HCT116 (cell line): Measurements from ENCODE around the gene CYP4F12. TPM values are rescaled to one million over a fixed set of nuclear protein-coding genes. Genes with fewer than 3 reads are reported as not detected.

ENCODE experiments used
- ATAC-seq: fragments of 200-7000 bp; cut with Tn5 transposase; 2 replicates; pipeline ENCODE4 v1.9.1; 2020; ENCODE audit warnings: mild to moderate bottlenecking, moderate library complexity
- BruUV-seq: library from RNA; stranded (reverse); fragments of 400-500 nt; replicated peaks from 2 replicates; lab custom pipeline; 2021; lab: Mats Ljungman, UMichigan
- CTCF ChIA-PET: fragments of 300-600 bp; sonication (Branson Sonifier 250); formaldehyde crosslinking; loops from one replicate; lab custom pipeline; 2021; ENCODE audit warnings: antibody characterized with exemption; lab: Charles Lee
- POLR2A ChIA-PET: fragments of 300-600, 350-600 bp; sonication (Branson Sonifier 250); formaldehyde crosslinking; loops from one replicate; lab custom pipeline; 2021; ENCODE audit warnings: antibody characterized with exemption; lab: Charles Lee
- RAD21 ChIA-PET, 2 experiments: fragments of 300-600 bp; sonication (Branson Sonifier 250); formaldehyde crosslinking; loops; one replicate each; lab custom pipeline; 2023; ENCODE audit warnings: low total read pairs in 2 of 2; ENCODE audit not compliant: uncharacterized antibody in 2 of 2, unreplicated experiment in 2 of 2, low non-redundant PET in 1 of 2; lab: Charles Lee
- DNase-seq: peaks from one replicate; pipeline ENCODE4 v3.0.0-alpha.2; 2010; ENCODE audit warnings: low read depth, low spot score
- H2AFZ ChIP-seq: fragments of 200-600 bp; shearing (Covaris generic), sonication (generic); 2 replicates; pipeline ENCODE4 v1.6.1; 2017; ENCODE audit warnings: low read depth, mixed run types, mixed read lengths, antibody characterized with exemption, low read length; ENCODE audit not compliant: poor library complexity, severe bottlenecking
- H3K27ac ChIP-seq: 2 replicates; pipeline ENCODE4 v1.5.1; 2012; ENCODE audit warnings: low read depth, low read length
- H3K27me3 ChIP-seq: fragments of 200-600 bp; sonication (generic); 2 replicates; pipeline ENCODE4 v1.6.1; 2016; ENCODE audit warnings: mixed run types, low read length, mixed read lengths; ENCODE audit not compliant: insufficient read depth
- H3K36me3 ChIP-seq, 2 experiments: fragments of 200-500 bp in 1 of 2; fragments of 200-600 bp in 1 of 2; sonication (Bioruptor generic) in 1 of 2; sonication (generic) in 1 of 2; 2 replicates each; pipeline versions ENCODE4 v1.5.1 to v1.6.1; 2014 to 2016; ENCODE audit warnings: low read length in 2 of 2, inconsistent platforms in 1 of 2, mixed read lengths in 1 of 2, mixed run types in 1 of 2; ENCODE audit not compliant: insufficient read depth in 2 of 2, control insufficient read depth in 1 of 2
- H3K4me1 ChIP-seq, 2 experiments: fragments of 200-600 bp in 1 of 2; sonication (generic) in 1 of 2; 2 replicates each; pipeline versions ENCODE4 v1.5.1 to v1.6.1; 2012 to 2017; ENCODE audit warnings: low read length in 2 of 2, inconsistent platforms in 1 of 2, mild to moderate bottlenecking in 1 of 2, mixed read lengths in 1 of 2, mixed run types in 1 of 2, moderate library complexity in 1 of 2; ENCODE audit not compliant: insufficient read depth in 2 of 2, control insufficient read depth in 1 of 2
- H3K4me2 ChIP-seq: fragments of 200-600 bp; sonication (generic); 2 replicates; pipeline ENCODE4 v1.6.1; 2017; ENCODE audit warnings: mixed run types, low read length, mixed read lengths
- H3K4me3 ChIP-seq, 2 experiments: fragments of 200-600 bp in 1 of 2; sonication (generic) in 1 of 2; replicated peaks in 1 of 2; 2 replicates each; pipeline ENCODE4 v1.5.1; 2011 to 2016; ENCODE audit warnings: low read length in 2 of 2, control low read depth in 1 of 2, low read depth in 1 of 2, mild to moderate bottlenecking in 1 of 2, mixed read lengths in 1 of 2, mixed run types in 1 of 2
- H3K79me2 ChIP-seq: fragments of 200-600 bp; sonication (generic); 2 replicates; pipeline ENCODE4 v1.6.1; 2017; ENCODE audit warnings: mild to moderate bottlenecking, mixed run types, low read length, moderate library complexity, mixed read lengths; ENCODE audit not compliant: insufficient read depth
- H3K9ac ChIP-seq: fragments of 200-600 bp; sonication (generic); 2 replicates; pipeline ENCODE4 v1.6.1; 2016; ENCODE audit warnings: low read length, mixed read lengths
- H3K9me2 ChIP-seq: fragments of 200-600 bp; sonication (generic), shearing (Covaris generic); 2 replicates; pipeline ENCODE4 v1.6.1; 2017; ENCODE audit warnings: mixed run types, mild to moderate bottlenecking, moderate library complexity; ENCODE audit not compliant: insufficient read depth
- H3K9me3 ChIP-seq, 2 experiments: fragments of 200-500 bp in 1 of 2; fragments of 200-600 bp in 1 of 2; sonication (Bioruptor generic) in 1 of 2; sonication (generic) in 1 of 2; 2 replicates each; pipeline ENCODE4 v1.6.1; 2014 to 2017; ENCODE audit warnings: low read length in 2 of 2, mixed read lengths in 2 of 2, inconsistent platforms in 1 of 2, low read depth in 1 of 2, mild to moderate bottlenecking in 1 of 2, mixed run types in 1 of 2, moderate library complexity in 1 of 2; ENCODE audit not compliant: control insufficient read depth in 1 of 2, insufficient read depth in 1 of 2
- H4K20me1 ChIP-seq: fragments of 200-600 bp; sonication (generic), shearing (Covaris generic); 2 replicates; pipeline ENCODE4 v1.6.1; 2017; ENCODE audit warnings: mixed run types, mild to moderate bottlenecking, moderate library complexity; ENCODE audit not compliant: insufficient read depth
- CBX3 ChIP-seq: IDR thresholded peaks from 2 replicates; pipeline ENCODE4 v1.6.1; 2012; ENCODE audit warnings: low read depth
- CEBPB ChIP-seq: IDR thresholded peaks from 2 replicates; pipeline ENCODE4 v1.6.1; 2012; ENCODE audit warnings: low read depth
- EZH2 ChIP-seq: fragments of 200-600 bp; sonication (generic); IDR thresholded peaks from 2 replicates; pipeline ENCODE4 v1.6.1; 2017; ENCODE audit warnings: antibody characterized with exemption, mixed run types
- FOSL1 ChIP-seq: IDR thresholded peaks from 2 replicates; pipeline ENCODE4 v1.6.1; 2012; ENCODE audit warnings: low read depth
- JUND ChIP-seq: IDR thresholded peaks from 2 replicates; pipeline ENCODE4 v1.6.1; 2012
- POLR2AphosphoS5 ChIP-seq: IDR thresholded peaks from 2 replicates; pipeline ENCODE4 v1.6.1; 2011; ENCODE audit warnings: mild to moderate bottlenecking, low read depth, low read length, moderate library complexity
- SIN3A ChIP-seq: IDR thresholded peaks from 2 replicates; pipeline ENCODE4 v1.6.1; 2012; ENCODE audit warnings: low read depth
- SP1 ChIP-seq: IDR thresholded peaks from 2 replicates; pipeline ENCODE4 v1.6.1; 2012; ENCODE audit warnings: low read depth
- SRF ChIP-seq: IDR thresholded peaks from 2 replicates; pipeline ENCODE4 v1.6.1; 2012; ENCODE audit warnings: low read depth
- TCF7L2 ChIP-seq: IDR thresholded peaks from 2 replicates; pipeline ENCODE4 v1.7.0; 2011; ENCODE audit warnings: borderline replicate concordance, inconsistent platforms; ENCODE audit not compliant: insufficient read depth, insufficient read length; ENCODE audit errors: extremely low read depth
- ZFX ChIP-seq: fragments of 450-650 bp; IDR thresholded peaks from 2 replicates; pipeline ENCODE4 v1.6.1; 2017
- intact Hi-C: fragments of 100-400 bp; cut with micrococcal nuclease; formaldehyde crosslinking; loops from 2 replicates; pipeline ENCODE4 v1.10.0; 2022
- total RNA-seq: library from RNA; stranded (reverse); gene quantifications from one replicate; pipeline ENCODE4 v1.2.1, GENCODE V29; 2021; ENCODE audit not compliant: unreplicated experiment
- TF ChIP-seq, protein P1 (sequence below), 3 experiments: fragments of 200-600 bp in 1 of 3; sonication (generic) in 1 of 3; IDR thresholded peaks in 2 of 3; conservative IDR thresholded peaks in 1 of 3; 2 replicates each; pipeline ENCODE4 v1.5.1; 2012 to 2017; ENCODE audit warnings: low read depth in 2 of 3, low read length in 2 of 3, antibody characterized with exemption in 1 of 3, borderline replicate concordance in 1 of 3, control low read depth in 1 of 3, mild to moderate bottlenecking in 1 of 3, mixed read lengths in 1 of 3, mixed run types in 1 of 3, moderate library complexity in 1 of 3; ENCODE audit not compliant: insufficient read depth in 1 of 3
- TF ChIP-seq, protein P2 (sequence below): IDR thresholded peaks from 2 replicates; pipeline ENCODE4 v1.6.1; 2011; ENCODE audit warnings: mild to moderate bottlenecking, low read length, moderate library complexity; ENCODE audit not compliant: insufficient replicate concordance; ENCODE audit errors: extremely low read depth

CYP4F12 gene
- total RNA-seq, 1 experiment from 2014 or later: 4.4 TPM

DNA sequence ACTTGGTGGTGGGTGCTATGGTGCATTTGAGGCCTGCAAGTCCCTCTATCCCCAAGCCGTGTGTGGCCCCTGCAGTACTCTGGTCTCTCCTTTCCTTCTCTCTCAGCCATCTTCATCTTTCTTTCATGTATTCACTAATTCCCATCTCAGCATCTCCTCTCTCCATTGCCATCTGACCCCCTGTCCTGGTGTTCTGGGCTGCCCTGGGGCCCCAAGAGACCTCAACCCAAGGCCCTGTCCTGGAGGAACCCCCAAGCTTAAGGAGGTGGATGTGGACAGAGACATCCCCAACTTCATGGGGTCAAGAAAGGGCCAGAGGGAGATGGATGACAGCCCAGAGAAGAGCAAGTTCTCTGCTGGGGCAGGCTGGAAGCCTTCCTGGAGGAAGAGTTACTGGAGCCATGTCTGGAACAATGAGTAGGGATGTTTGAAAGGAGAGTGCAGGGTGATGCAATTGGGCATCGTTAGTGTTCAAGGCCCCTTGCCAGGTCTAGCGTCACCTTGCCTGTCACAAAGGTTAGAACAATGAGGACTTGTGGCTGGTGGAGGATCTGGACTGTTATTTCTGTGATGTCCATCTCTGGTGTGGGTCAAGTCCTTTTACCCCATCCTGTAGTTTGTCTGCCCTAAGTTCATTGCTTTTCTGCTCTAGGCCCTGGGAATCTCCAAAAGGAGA, 28.7 kb upstream of the CYP4F12 start:
- Histone ChIP-seq H3K9me2 (no peaks in the 10 kb centered on the region), H3K27me3 (no peaks in the 10 kb centered on the region), H3K36me3 (no peaks in the 10 kb centered on the region), H3K79me2 (no peaks in the 10 kb centered on the region), H3K4me2 (no peak overlapping the region), H4K20me1 (no peaks in the 10 kb centered on the region), H3K4me1 (peaks cover 16 to 30% of the 10 kb centered on the region in 2 experiments), H3K4me3 (no peak overlapping the region), H2AFZ (no peak overlapping the region), H3K9me3 (no peaks in the 10 kb centered on the region), H3K9ac (no peak overlapping the region), H3K27ac (no peak overlapping the region)
- POLR2A ChIA-PET: no interaction called here
- ATAC-seq (no peak), DNase-seq (no peak)
- CTCF ChIA-PET: no interaction called here
- TF ChIP-seq POLR2AphosphoS5 (no peak), EZH2 (no peak), JUND (no peak), ZFX (no peak), SRF (no peak), FOSL1 (no peak)
- no TSS peak for BruUV-seq
- intact Hi-C loops: no loop called here
- RAD21 ChIA-PET: no interaction called here

DNA sequence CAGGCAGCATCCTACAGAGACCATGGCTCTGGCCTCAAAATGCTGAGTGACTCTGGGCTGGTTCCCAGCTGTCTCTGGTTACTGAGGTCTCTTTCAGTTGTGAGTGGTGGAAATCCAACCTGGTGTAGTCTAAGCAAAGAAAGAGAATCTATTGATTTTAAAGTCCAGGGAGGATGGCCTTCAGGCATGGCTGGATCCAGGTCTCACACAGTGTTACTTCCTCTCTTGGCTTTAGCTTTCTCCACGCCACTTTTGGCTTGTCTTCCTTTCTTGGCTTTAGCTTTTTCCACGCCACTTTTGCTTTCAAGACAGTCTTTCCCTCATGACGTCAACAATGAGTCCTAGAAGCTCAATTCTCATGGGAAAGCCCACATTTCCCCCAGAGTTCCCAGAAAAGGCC, 28.1 kb upstream of the CYP4F12 start:
- no peaks in the 10 kb centered on the region for H4K20me1 ChIP-seq
- peaks cover 15 to 24% of the 10 kb centered on the region in 2 experiments for H3K4me1 ChIP-seq
- intact Hi-C loops: no loop called here
- POLR2A ChIA-PET: no interaction called here
- H3K36me3 ChIP-seq: no peaks in the 10 kb centered on the region
- no peaks in the 10 kb centered on the region for H3K9me3 ChIP-seq
- BruUV-seq: no TSS peak
- no peak overlapping the region for H2AFZ ChIP-seq
- no peaks in the 10 kb centered on the region for H3K9me2 ChIP-seq
- H3K9ac ChIP-seq: no peak overlapping the region
- H3K4me2 ChIP-seq: no peak overlapping the region
- no peaks in the 10 kb centered on the region for H3K27me3 ChIP-seq
- no peak overlapping the region for H3K27ac ChIP-seq
- ATAC-seq: no peak
- TF ChIP-seq CEBPB: no peak
- no peak for TF ChIP-seq JUND
- TF ChIP-seq, protein P1, sequence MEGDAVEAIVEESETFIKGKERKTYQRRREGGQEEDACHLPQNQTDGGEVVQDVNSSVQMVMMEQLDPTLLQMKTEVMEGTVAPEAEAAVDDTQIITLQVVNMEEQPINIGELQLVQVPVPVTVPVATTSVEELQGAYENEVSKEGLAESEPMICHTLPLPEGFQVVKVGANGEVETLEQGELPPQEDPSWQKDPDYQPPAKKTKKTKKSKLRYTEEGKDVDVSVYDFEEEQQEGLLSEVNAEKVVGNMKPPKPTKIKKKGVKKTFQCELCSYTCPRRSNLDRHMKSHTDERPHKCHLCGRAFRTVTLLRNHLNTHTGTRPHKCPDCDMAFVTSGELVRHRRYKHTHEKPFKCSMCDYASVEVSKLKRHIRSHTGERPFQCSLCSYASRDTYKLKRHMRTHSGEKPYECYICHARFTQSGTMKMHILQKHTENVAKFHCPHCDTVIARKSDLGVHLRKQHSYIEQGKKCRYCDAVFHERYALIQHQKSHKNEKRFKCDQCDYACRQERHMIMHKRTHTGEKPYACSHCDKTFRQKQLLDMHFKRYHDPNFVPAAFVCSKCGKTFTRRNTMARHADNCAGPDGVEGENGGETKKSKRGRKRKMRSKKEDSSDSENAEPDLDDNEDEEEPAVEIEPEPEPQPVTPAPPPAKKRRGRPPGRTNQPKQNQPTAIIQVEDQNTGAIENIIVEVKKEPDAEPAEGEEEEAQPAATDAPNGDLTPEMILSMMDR (IDR thresholded peaks at IDR 0.05 in 2 of 3, conservative IDR thresholded peaks at IDR 0.05 in 1 of 3; ENCODE audit: borderline replicate concordance in 1 of 3, insufficient read depth in 1 of 3, low read depth in 2 of 3, low read length in 2 of 3): no peak
- no peak for TF ChIP-seq CBX3
- no peak for TF ChIP-seq SP1
- TF ChIP-seq EZH2: no peak
- TF ChIP-seq SIN3A: no peak
- no peak for TF ChIP-seq TCF7L2
- TF ChIP-seq, protein P2, sequence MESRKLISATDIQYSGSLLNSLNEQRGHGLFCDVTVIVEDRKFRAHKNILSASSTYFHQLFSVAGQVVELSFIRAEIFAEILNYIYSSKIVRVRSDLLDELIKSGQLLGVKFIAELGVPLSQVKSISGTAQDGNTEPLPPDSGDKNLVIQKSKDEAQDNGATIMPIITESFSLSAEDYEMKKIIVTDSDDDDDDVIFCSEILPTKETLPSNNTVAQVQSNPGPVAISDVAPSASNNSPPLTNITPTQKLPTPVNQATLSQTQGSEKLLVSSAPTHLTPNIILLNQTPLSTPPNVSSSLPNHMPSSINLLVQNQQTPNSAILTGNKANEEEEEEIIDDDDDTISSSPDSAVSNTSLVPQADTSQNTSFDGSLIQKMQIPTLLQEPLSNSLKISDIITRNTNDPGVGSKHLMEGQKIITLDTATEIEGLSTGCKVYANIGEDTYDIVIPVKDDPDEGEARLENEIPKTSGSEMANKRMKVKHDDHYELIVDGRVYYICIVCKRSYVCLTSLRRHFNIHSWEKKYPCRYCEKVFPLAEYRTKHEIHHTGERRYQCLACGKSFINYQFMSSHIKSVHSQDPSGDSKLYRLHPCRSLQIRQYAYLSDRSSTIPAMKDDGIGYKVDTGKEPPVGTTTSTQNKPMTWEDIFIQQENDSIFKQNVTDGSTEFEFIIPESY: no peak
- H3K4me3 ChIP-seq: no peak overlapping the region
- RAD21 ChIA-PET: no interaction called here
- no peaks in the 10 kb centered on the region for H3K79me2 ChIP-seq
- no peak for DNase-seq
- CTCF ChIA-PET: no interaction called here
